ENCODE results near the gene ATP9B.
"Not testable (repeated sequence)": the region's sequence is repeated elsewhere in the genome, so short reads cannot be mapped to it uniquely, and the experiment has no call there.

The ATP9B gene

DNA sequence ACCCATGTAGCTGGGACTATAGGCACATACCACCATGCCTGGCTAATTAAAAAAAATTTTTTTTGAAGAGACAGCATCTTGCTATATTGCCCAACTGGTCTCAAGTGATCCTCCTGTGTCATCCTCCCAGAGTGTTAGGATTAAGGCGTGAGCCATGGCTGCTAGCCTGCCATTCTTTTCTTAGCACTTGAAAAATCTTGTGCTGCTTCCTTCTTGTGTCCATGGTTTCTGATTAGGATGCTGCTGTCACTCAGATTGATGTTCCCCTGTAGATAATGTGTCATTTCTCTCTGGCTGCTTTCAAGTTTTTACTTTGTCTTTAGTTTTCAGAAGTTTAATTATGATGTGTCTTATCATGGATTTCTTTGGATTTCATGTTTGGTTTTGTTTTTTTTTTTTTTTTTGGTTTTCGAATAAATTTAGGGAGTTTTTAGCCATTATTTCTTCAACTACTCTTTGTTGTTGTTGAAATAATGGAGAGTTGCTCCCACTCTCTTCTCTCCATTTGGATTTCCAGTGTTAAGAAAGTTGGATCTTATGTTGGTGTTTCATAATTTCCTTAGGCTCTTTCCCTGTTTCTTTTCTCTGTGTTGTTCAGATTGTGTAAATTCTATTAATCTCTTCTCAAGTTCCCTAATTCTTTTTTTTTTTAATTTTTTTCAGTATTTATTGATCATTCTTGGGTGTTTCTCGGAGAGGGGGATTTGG is 2.5 kb downstream of the ATP9B start:
- no peak overlapping the region for H3K4me3 ChIP-seq (ENCODE audit: low read depth, low read length)
- H3K27me3 ChIP-seq (ENCODE audit: control insufficient read depth, insufficient read depth, low read length): peaks cover 8% of the 10 kb centered on the region; the same call in 1 of the 2 replicates
- H3K9ac ChIP-seq (ENCODE audit: low read length): no peak overlapping the region
- no peaks in the 10 kb centered on the region for H3K4me1 ChIP-seq (ENCODE audit: control insufficient read depth, insufficient read depth, low read length)
- peaks cover 5% of the 10 kb centered on the region; the same call in 1 of the 2 replicates for H3K36me3 ChIP-seq (ENCODE audit: control insufficient read depth, insufficient read depth, low read length)
- no peak overlapping the region for H3K27ac ChIP-seq (ENCODE audit: low read depth, low read length)
- peaks cover 38% of the 10 kb centered on the region for H3K9me3 ChIP-seq (ENCODE audit: control insufficient read depth, insufficient read depth, low read depth, low read length)

DNA sequence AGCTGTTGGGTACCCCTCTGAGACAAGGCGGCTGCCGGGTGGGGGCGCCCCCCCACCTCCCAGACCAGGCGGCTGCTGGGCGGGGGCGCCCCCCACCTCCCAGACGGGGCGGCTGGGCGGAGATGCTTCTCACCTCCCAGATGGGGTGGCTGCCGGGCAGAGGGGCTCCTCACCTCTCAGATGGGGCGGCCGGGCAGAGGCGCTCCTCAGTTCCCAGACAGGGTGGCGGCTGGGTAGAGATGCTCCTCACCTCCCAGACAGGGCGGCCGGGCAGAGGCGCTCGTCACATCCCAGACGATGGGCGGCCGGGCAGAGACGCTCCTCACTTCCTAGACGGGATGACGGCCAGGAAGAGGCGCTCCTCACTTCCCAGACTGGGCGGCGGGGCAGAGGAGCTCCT is 3.5 kb downstream of the ATP9B start:
- not testable (repeated sequence) for H3K4me1 ChIP-seq (ENCODE audit: control insufficient read depth, insufficient read depth, low read length); H3K9ac ChIP-seq (ENCODE audit: low read length); H3K27me3 ChIP-seq (ENCODE audit: control insufficient read depth, insufficient read depth, low read length); H3K36me3 ChIP-seq (ENCODE audit: control insufficient read depth, insufficient read depth, low read length); H3K27ac ChIP-seq (ENCODE audit: low read depth, low read length); H3K4me3 ChIP-seq (ENCODE audit: low read depth, low read length)
- peaks cover 35% of the 10 kb centered on the region for H3K9me3 ChIP-seq (ENCODE audit: control insufficient read depth, insufficient read depth, low read depth, low read length)

GRCh38 chr18:79077181-79077580 is 8.0 kb downstream of the ATP9B start:
- H3K4me1 ChIP-seq (ENCODE audit: control insufficient read depth, insufficient read depth, low read length): no peaks in the 10 kb centered on the region; the same call in 1 of the 2 replicates
- no peak overlapping the region for H3K27ac ChIP-seq (ENCODE audit: low read depth, low read length)
- peaks cover 30% of the 10 kb centered on the region for H3K9me3 ChIP-seq (ENCODE audit: control insufficient read depth, insufficient read depth, low read depth, low read length)
- no peak overlapping the region for H3K9ac ChIP-seq (ENCODE audit: low read length)
- H3K4me3 ChIP-seq (ENCODE audit: low read depth, low read length): no peak overlapping the region
- H3K27me3 ChIP-seq (ENCODE audit: control insufficient read depth, insufficient read depth, low read length): no peaks in the 10 kb centered on the region
- H3K36me3 ChIP-seq (ENCODE audit: control insufficient read depth, insufficient read depth, low read length): peaks cover 12% of the 10 kb centered on the region

GRCh38 chr18:79078791-79079190 is 9.6 kb downstream of the ATP9B start:
- Histone ChIP-seq H3K36me3 (ENCODE audit: control insufficient read depth, insufficient read depth, low read length) (peaks cover 16% of the 10 kb centered on the region), H3K9me3 (ENCODE audit: control insufficient read depth, insufficient read depth, low read depth, low read length) (peaks cover 29% of the 10 kb centered on the region)
- H3K27ac ChIP-seq (ENCODE audit: low read depth, low read length); H3K4me3 ChIP-seq (ENCODE audit: low read depth, low read length); H3K9ac ChIP-seq (ENCODE audit: low read length); H3K27me3 ChIP-seq (ENCODE audit: control insufficient read depth, insufficient read depth, low read length); H3K4me1 ChIP-seq (ENCODE audit: control insufficient read depth, insufficient read depth, low read length): not testable (repeated sequence)

DNA sequence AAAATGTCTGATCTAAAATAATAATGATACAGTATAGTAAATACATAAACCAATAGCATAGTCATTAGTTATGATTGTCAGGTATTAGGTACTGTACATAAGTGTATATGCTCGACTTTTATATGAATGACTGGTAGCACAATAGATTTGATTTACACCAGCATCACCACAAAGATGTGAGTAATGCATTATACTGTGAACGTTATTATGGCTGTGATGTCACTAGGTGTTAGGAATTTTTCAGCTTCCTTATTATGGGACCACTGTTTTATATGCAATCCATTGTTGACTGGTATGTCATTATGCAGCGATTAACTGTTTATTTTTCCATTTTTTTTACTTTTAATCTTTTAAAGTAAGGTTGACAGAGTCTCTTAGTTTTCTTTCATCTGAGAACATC is 23.7 kb downstream of the ATP9B start:
- Histone ChIP-seq H3K4me3 (ENCODE audit: low read depth, low read length) (no peak overlapping the region), H3K9ac (ENCODE audit: low read length) (no peak overlapping the region), H3K36me3 (ENCODE audit: control insufficient read depth, insufficient read depth, low read length) (no peaks in the 10 kb centered on the region), H3K27me3 (ENCODE audit: control insufficient read depth, insufficient read depth, low read length) (no peaks in the 10 kb centered on the region), H3K9me3 (ENCODE audit: control insufficient read depth, insufficient read depth, low read depth, low read length) (0 out of 2 replicates have a peak, but pooled peaks cover 5% of the 10 kb centered on the region), H3K4me1 (ENCODE audit: control insufficient read depth, insufficient read depth, low read length) (peaks cover 23% of the 10 kb centered on the region), H3K27ac (ENCODE audit: low read depth, low read length) (no peak overlapping the region)

DNA sequence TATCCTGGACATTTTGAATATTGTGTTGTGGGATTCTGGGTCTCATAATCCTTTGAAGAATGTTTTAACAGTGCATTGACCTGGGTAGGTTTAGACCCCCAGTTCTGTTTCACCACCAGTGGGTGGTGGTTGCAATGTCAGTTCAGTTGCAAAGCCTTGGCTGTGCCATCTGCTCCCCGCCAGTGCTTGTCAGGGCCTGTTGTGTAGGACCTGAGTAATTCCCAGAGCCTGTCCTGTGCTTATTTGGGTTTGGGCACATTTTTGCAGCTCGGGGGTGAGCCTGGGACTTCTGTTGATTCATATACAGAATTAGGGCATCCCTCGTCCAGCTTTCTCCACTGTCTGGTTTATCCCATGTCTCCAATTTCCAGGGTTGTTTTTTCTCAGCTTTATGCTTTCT is 24.8 kb downstream of the ATP9B start:
- no peak overlapping the region for H3K27ac ChIP-seq (ENCODE audit: low read depth, low read length)
- H3K27me3 ChIP-seq (ENCODE audit: control insufficient read depth, insufficient read depth, low read length): no peaks in the 10 kb centered on the region
- no peak overlapping the region for H3K4me3 ChIP-seq (ENCODE audit: low read depth, low read length)
- H3K4me1 ChIP-seq (ENCODE audit: control insufficient read depth, insufficient read depth, low read length): peaks cover 23% of the 10 kb centered on the region
- H3K36me3 ChIP-seq (ENCODE audit: control insufficient read depth, insufficient read depth, low read length): peaks cover 4% of the 10 kb centered on the region; the same call in 1 of the 2 replicates
- no peak overlapping the region for H3K9ac ChIP-seq (ENCODE audit: low read length)
- H3K9me3 ChIP-seq (ENCODE audit: control insufficient read depth, insufficient read depth, low read depth, low read length): 0 out of 2 replicates have a peak, but pooled peaks cover 5% of the 10 kb centered on the region

GRCh38 chr18:79095216-79095615 is 26.0 kb downstream of the ATP9B start:
- no peaks in the 10 kb centered on the region for H3K27me3 ChIP-seq (ENCODE audit: control insufficient read depth, insufficient read depth, low read length)
- peaks cover 23% of the 10 kb centered on the region for H3K4me1 ChIP-seq (ENCODE audit: control insufficient read depth, insufficient read depth, low read length)
- 0 out of 2 replicates have a peak, but pooled peaks cover 4% of the 10 kb centered on the region for H3K9me3 ChIP-seq (ENCODE audit: control insufficient read depth, insufficient read depth, low read depth, low read length)
- H3K27ac ChIP-seq (ENCODE audit: low read depth, low read length): no peak overlapping the region; the same call in 1 of the 2 replicates
- H3K9ac ChIP-seq (ENCODE audit: low read length): no peak overlapping the region
- no peak overlapping the region for H3K4me3 ChIP-seq (ENCODE audit: low read depth, low read length)
- H3K36me3 ChIP-seq (ENCODE audit: control insufficient read depth, insufficient read depth, low read length): peaks cover 4% of the 10 kb centered on the region; the same call in 1 of the 2 replicates

DNA sequence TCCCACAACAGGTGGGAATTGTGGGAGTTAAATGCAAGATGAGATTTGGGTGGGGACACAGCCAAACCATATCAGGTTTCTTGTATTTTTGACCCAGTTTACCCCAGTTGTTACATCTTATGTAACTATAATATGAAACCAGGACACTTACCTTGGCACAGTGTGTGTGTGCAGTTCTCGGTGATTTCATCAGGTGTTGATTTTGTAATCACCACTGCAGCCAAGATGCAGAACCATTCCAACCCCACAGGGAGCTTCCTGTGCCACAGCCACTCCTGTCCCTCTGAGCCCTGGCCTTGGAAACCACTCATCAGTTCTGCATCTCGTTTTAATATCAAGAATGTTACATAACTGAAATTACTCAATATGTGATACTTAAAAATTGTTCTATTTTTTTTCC is 31.8 kb downstream of the ATP9B start:
- H3K9ac ChIP-seq (ENCODE audit: low read length): no peak overlapping the region
- no peak overlapping the region for H3K27ac ChIP-seq (ENCODE audit: low read depth, low read length)
- no peak overlapping the region for H3K4me3 ChIP-seq (ENCODE audit: low read depth, low read length)
- no peaks in the 10 kb centered on the region for H3K27me3 ChIP-seq (ENCODE audit: control insufficient read depth, insufficient read depth, low read length)
- H3K9me3 ChIP-seq (ENCODE audit: control insufficient read depth, insufficient read depth, low read depth, low read length): no peaks in the 10 kb centered on the region
- H3K36me3 ChIP-seq (ENCODE audit: control insufficient read depth, insufficient read depth, low read length): peaks cover 7% of the 10 kb centered on the region; the same call in 1 of the 2 replicates
- H3K4me1 ChIP-seq (ENCODE audit: control insufficient read depth, insufficient read depth, low read length): peaks cover 4% of the 10 kb centered on the region; the same call in 1 of the 2 replicates

DNA sequence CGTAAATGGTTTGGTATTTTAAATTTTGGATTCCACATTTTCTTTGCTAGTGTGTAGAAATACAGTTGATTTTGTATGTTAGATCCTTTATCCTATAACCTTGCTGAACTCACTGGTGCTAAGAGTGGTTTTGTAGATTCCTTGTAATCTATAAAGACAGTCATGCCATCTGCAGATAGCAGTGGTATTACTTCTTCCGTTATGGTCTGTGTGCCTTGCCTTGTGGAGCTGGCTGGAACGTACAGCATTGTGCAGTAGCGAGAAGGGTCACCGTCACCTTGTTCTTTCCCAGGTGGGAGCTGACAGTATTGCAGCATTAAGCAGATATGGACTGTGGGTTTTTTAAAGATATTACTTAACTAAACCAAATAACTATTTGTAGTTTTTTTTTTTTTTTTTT is 33.7 kb downstream of the ATP9B start:
- Histone ChIP-seq H3K36me3 (ENCODE audit: control insufficient read depth, insufficient read depth, low read length) (peaks cover 7% of the 10 kb centered on the region; the same call in 1 of the 2 replicates), H3K27me3 (ENCODE audit: control insufficient read depth, insufficient read depth, low read length) (no peaks in the 10 kb centered on the region), H3K27ac (ENCODE audit: low read depth, low read length) (no peak overlapping the region), H3K9me3 (ENCODE audit: control insufficient read depth, insufficient read depth, low read depth, low read length) (no peaks in the 10 kb centered on the region), H3K4me1 (ENCODE audit: control insufficient read depth, insufficient read depth, low read length) (no peaks in the 10 kb centered on the region), H3K4me3 (ENCODE audit: low read depth, low read length) (no peak overlapping the region), H3K9ac (ENCODE audit: low read length) (no peak overlapping the region)

DNA sequence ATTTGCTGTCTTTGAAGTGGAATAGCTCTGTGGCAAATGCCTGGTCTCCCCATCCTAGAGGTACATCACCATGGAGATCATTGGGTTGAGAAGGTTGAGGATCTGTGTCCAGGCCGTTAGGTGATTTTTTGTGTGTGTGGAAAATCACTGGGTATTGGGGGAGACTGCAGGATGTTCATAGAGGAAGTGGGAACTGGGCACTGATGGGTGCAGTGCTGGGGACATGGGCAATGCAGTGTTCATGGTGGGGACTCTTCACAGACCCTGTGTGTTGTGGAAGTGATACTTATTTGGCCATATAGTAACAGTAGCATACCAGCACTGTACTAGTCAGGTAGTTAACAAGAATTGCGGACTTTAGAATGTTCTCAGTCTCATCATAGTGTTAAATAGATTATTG is 34.9 kb downstream of the ATP9B start:
- H3K9me3 ChIP-seq (ENCODE audit: control insufficient read depth, insufficient read depth, low read depth, low read length): no peaks in the 10 kb centered on the region
- H3K36me3 ChIP-seq (ENCODE audit: control insufficient read depth, insufficient read depth, low read length): 0 out of 2 replicates have a peak, but pooled peaks cover 4% of the 10 kb centered on the region
- no peaks in the 10 kb centered on the region for H3K4me1 ChIP-seq (ENCODE audit: control insufficient read depth, insufficient read depth, low read length)
- no peak overlapping the region for H3K27ac ChIP-seq (ENCODE audit: low read depth, low read length)
- H3K27me3 ChIP-seq (ENCODE audit: control insufficient read depth, insufficient read depth, low read length): no peaks in the 10 kb centered on the region
- no peak overlapping the region for H3K9ac ChIP-seq (ENCODE audit: low read length)
- no peak overlapping the region for H3K4me3 ChIP-seq (ENCODE audit: low read depth, low read length)

GRCh38 chr18:79105455-79105854 is 36.3 kb downstream of the ATP9B start:
- H3K4me3 ChIP-seq (ENCODE audit: low read depth, low read length): no peak overlapping the region
- 0 out of 2 replicates have a peak, but pooled peaks cover 4% of the 10 kb centered on the region for H3K36me3 ChIP-seq (ENCODE audit: control insufficient read depth, insufficient read depth, low read length)
- no peak overlapping the region for H3K27ac ChIP-seq (ENCODE audit: low read depth, low read length)
- H3K27me3 ChIP-seq (ENCODE audit: control insufficient read depth, insufficient read depth, low read length): no peaks in the 10 kb centered on the region
- H3K9me3 ChIP-seq (ENCODE audit: control insufficient read depth, insufficient read depth, low read depth, low read length): no peaks in the 10 kb centered on the region
- H3K9ac ChIP-seq (ENCODE audit: low read length): no peak overlapping the region
- H3K4me1 ChIP-seq (ENCODE audit: control insufficient read depth, insufficient read depth, low read length): no peaks in the 10 kb centered on the region

Data from HUES6 (cell line).